Cerebellar nuclear complex (tissue), 1 donor: ENCODE results near the gene TTLL4.
"Not testable (repeated sequence)": the region's sequence is repeated elsewhere in the genome, so short reads cannot be mapped to it uniquely, and the experiment has no call there.

Source experiments
- DNase-seq, 2 experiments: peaks; one replicate each; lab custom pipeline; 2025; lab: John Stamatoyannopoulos, UW

TTLL4 gene

DNA sequence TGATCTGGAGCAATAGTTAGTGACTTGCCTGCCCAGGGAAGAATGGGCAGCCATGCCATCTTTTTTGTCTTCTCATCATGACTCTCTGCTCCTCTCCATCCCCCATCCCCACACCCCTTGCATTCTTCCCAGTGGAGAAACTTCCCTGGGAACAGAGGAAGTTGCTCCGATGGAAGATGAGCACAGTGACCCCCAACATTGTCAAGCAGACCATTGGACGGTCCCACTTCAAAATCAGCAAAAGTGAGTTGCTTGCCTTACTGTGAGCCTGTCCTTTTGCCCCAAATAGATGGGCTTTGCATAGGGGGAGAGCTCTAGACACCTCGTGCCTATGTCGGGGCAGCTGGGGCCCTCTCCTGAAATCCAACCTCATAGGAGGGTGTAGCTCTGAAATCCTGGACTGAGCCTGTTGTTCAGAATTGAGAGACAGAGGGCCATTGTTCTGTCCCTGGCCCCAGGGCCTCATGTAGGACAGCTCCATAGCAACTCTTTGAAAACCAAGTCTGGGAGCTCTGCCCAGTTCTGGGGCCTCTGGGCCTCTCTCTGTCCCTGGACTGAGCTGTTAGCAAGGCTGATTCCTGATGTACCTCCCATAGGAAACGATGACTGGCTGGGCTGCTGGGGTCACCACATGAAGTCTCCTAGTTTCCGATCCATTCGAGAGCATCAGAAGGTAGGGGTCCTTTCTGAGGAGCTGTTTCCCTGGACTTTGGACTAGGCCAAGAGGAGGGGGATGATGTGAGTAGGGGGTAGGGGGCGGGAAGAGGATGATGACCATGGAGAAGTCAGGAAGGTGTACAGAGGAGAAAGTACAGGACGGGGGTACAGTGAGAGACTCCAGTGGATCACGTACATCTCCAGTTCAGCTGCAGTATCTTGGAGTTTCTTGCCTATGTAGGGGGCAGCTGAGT lies 35.2 kb downstream of the TTLL4 start:
- no peak for DNase-seq

DNA sequence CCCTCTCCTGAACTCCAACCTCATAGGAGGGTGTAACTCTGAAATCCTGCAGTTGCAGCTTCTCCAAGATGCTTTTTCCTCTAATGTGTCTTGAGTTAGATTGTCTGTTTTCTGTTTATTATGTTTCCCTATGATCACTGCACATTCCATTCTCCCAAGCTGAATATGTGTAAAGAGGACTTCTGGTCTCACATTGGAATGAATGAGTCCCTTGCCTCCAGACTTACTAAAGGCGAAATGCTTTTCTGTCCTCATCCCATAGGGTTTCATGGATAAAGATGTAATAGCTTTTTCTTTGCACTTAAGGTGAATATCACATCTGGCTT lies 35.8 kb downstream of the TTLL4 start:
- no peak for DNase-seq

GRCh38 chr2:218746960-218747359 lies 36.3 kb downstream of the TTLL4 start:
- no peak for DNase-seq

- DNase-seq = no peak
These were observed 38.3 kb downstream of the TTLL4 start for GRCh38 chr2:218748741-218749441.

- DNase-seq = no peak
These were observed 43.6 kb downstream of the TTLL4 start for GRCh38 chr2:218754201-218754600.

GRCh38 chr2:218754781-218755180 lies 44.1 kb downstream of the TTLL4 start:
- DNase-seq = no peak

GRCh38 chr2:218755198-218755566 lies 44.5 kb downstream of the TTLL4 start:
- no peak for DNase-seq

- DNase-seq = no peak
These were observed 45.2 kb downstream of the TTLL4 start for GRCh38 chr2:218755567-218756404.

GRCh38 chr2:218756599-218757377 lies 46.2 kb downstream of the TTLL4 start:
- DNase-seq = no peak

DNA sequence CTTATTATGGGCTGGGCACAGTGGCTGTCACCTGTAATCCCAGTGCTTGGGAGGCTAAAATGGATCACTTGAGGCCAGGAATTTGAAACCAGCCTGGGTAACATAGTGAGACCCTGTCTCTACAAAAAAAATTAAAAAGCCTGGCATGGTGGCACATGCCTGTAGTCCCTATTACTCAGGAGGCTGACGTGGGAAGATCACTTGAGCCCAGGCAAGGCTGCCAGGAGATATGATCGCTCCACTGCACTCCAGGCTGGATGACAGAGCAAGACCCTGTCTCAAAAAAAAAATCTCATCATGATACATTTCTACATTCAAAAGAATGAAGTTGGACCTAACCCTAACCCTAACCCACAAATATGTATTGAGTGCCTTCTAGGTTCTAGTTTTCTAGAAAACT lies 51.2 kb downstream of the TTLL4 start:
- DNase-seq = no peak

GRCh38 chr2:218772759-218773158 lies 62.1 kb downstream of the TTLL4 start:
- not testable (repeated sequence) for DNase-seq

- DNase-seq = no peak
These were observed 63.2 kb downstream of the TTLL4 start for GRCh38 chr2:218773881-218774280.

DNA sequence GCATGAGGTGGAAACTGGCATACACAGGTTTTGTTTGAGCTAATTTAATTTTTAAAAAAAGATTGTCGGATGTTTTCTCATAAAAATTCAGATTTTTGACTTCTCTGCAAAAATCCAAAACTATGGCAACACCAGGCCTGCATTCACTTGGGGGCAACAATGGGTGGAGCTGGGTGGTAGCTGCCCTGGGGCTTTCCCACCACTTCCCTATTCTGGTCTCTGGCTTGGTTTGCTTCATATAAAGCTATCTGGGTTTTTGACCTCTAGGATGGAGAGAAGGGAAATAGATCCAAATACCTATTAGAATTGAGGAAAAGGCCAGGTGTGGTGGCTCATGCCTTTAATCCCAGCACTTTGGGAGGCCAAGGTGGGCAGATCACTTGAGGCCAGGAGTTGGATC lies 65.9 kb downstream of the TTLL4 start:
- no peak for DNase-seq

DNA sequence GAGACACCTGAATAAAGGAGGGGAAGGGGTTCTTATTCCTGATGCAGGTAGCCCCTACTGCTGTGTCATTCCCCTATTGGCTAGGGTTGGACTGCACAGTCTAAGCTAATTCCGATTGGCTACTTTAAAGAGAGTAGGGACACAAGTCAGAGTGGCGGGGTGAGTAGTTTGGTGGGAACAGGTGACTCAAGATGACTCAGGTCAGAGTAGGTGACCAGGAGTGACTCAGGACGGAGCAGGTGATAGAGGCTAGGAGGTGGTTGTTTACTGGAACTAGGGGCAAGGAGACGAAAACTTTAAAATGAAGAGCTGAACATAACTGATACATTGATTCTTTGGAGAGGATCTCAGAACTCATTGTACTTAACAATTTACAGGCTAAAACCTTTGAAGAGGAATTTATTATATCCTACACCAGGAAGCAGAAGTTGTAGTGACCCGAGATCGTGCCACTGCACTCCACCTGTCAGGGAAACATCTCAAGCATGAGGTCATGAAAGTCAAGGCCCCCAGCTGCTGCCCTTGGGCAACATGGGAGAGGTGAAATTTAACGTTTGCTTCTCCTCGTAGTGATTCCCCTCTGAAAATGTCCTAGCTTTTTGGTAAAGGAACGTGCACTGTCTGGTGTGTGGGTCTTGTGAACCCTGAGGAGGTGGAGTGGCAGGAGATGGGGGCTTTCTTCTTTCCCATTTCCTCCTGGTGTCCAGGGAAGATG lies 66.8 kb downstream of the TTLL4 start:
- no peak for DNase-seq

- DNase-seq = no peak
These were observed 69.4 kb downstream of the TTLL4 start for GRCh38 chr2:218780046-218780445.

DNA sequence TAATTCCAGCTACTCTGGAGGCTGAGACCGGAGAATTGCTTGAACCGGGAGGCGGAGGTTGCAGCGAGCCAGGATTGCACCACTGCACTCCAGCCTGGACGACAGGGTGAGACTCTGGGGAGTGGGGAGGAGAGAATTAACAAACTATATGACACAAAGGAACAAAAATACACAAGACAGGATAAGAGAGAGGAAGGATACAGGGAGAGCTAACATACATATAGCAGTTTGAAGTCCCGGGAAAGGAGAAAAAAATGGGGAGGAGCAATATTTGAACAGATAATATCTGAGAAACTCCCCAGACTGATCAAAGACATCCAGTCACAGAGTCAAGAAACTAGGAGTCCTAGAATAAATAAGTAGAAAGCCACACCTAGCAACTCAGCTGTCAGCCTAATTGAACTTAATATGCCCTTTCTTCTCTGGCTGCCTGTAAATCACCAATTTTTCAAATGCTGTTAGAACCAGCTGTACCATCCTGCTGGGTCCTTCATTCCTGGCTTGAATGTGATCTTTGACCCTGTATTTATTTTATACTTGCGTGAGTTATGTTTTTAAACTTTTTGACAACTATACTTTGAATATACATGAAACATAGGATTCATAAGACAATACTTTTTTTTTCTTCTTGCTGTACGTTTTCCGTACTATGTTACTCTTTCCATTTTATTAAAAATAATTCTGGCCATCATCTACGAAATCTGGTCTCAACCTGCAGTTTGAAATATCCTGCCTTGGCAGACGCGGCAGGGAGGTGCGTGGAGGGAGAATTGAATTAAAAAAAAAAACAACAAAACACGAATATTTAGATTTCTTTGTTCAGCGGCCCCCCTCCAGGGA lies 70.4 kb downstream of the TTLL4 start:
- no peak for DNase-seq

DNA sequence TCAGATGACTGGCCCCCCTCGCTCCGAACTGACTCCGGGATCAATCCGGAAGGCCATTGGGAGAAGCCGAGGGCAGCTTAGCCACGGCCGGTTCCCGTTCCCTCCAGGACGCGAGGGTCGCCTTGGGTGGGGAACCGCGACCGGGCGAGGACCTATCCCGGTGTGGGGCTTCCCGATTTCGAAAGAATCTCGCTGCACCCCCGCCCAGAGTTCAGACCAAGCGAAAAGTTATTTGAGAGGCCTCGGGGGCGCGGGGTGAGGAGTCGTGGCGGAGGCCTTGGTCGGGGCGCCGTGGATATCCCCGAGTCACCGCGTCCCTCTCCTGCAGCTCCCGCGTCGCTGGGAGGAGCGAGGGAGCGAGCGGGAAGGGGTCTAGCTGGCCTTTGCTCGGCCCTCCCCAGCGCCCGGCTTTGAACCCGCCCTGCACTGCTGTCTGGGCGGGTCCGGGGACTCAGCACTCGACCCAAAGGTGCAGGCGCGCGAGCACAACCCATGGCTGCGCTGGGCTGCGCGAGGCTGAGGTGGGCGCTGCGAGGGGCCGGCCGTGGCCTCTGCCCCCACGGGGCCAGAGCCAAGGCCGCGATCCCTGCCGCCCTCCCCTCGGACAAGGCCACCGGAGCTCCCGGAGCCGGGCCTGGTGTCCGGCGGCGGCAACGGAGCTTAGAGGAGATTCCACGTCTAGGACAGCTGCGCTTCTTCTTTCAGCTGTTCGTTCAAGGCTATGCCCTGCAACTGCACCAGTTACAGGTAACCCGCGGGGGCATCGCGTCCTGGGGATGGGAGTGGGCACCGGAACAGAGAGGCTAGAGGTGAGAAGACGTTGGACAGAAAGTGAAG lies 71.3 kb downstream of the TTLL4 start, which contains the start of gene CYP27A1:
Gene CYP27A1 (plus strand): TSS at position 457 of the 837 bp plus-strand sequence. CDS start 36 bp downstream, at position 493.
- no peak for DNase-seq

DNA sequence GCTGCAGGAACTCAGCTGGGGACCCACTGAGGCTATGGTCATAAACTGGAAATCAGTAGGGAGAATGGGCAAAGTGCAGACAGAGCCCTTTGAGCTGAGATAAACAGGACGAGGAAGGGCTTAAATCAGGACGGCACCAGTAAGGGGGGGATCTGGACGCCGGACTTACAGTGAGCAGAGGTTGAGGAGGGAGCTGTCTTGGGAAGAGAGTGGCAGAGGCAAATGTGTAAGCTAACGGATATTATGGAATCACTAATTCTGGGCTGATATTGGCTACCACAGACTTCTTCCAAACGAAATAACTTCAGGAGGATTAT lies 71.9 kb downstream of the TTLL4 start:
- DNase-seq = no peak

DNA sequence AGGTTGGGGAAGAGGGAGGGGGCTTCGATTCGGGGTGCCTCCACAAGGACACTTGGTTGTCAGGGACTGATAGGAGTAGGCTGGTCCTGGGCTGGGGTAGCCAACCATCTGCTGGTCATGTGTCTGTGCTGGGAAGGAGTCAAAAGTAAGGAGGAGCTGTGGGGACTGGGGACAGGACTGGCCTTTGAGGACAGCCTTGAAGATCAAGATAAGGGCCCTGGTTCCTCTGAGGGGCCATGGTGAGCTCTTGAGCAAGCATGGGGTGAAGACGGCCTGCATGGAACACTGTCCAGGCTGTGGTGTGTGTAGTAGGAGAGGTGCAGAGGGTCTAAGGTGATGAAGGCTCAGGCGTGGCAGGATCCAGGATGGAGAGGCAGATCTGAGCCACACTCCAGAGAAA lies 73.1 kb downstream of the TTLL4 start:
- no peak for DNase-seq
